ENCODE measurements around the gene STK11IP. TPM values are rescaled to one million over a fixed set of nuclear protein-coding genes. Genes with fewer than 3 reads are reported as not detected.

STK11IP gene
- total and polyA plus RNA-seq, 9 of the 15 experiments (the other 6 are each of a cell fraction or from before 2014, with no cell fraction given) = 0.52 to 21.7 (median 5.6) TPM

DNA sequence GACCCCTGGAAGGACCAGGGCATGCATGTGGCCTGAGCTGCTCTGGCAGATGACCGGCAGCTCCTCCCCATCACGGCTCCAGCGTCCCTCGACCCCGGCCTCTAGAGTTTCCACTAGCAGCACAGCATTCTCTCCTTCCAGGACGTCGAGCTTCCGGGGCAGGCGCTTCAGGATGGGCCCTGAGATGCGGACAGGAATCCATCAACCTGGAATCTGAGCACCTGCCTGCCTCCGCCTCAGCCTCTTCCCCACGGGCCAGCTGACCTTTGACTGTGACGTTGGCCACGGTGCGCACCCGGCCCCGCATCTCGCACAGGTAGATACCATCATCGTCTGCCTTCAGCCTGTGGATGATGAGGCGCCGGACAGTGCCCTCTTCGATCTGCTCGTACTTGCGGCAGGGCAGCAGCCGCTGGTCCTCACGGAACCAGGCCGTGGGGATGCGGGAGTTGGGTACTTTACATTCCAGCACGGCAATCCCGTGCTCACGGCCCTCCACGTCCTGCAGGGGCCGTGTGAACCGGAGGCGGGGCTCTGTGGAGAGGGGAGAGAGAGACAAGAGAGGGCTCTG, 29.8 kb upstream of the STK11IP start:
- Histone ChIP-seq H3K4me2 (ENCODE audit: insufficient read depth, low read length) (no peak overlapping the region), H3K36me3 (ENCODE audit: control insufficient read depth, insufficient read depth, low read length) (peaks cover 8% of the 10 kb centered on the region; the same call in 1 of the 3 replicates), H3K27ac (ENCODE audit: extremely low read depth, low read depth, low read length) (no peak overlapping the region), H2AFZ (ENCODE audit: low read depth, low read length) (no peak overlapping the region), H3K9me1 (ENCODE audit: control insufficient read depth, insufficient read depth, low read length) (no peaks in the 10 kb centered on the region), H3K4me1 (replicated peaks in 1 of 2; ENCODE audit: control insufficient read depth in 2 of 2, insufficient read depth in 2 of 2, low read length in 2 of 2) (peaks cover 8 to 42% of the 10 kb centered on the region in 2 experiments; a peak in 4 of 5 replicates), H3K27me3 (ENCODE audit: control insufficient read depth in 2 of 2, insufficient read depth in 2 of 2, low read length in 2 of 2) (no peaks in the 10 kb centered on the region), H3K79me2 (ENCODE audit: control insufficient read depth, insufficient read depth, low read length) (peaks cover 7% of the 10 kb centered on the region), H3K4me3 (no peak overlapping the region), H3K9ac (ENCODE audit: insufficient read depth in 1 of 2, low read depth in 2 of 2, low read length in 2 of 2) (no peak overlapping the region), H3K9me3 (replicated peaks; ENCODE audit: control insufficient read depth, insufficient read depth, low read depth, low read length) (no peaks in the 10 kb centered on the region), H4K20me1 (replicated peaks; ENCODE audit: control insufficient read depth, insufficient read depth, low read length) (no peaks in the 10 kb centered on the region)
- no TSS peak for BruUV-seq (replicated peaks)
- WGBS (ENCODE audit: insufficient coverage, low coverage, missing lambda C conversion rate) = 84% methylated on average over 26 of the region's 35 CpGs
- ChIA-PET POLR2A (interaction anchor here (2.4 kb wide), 1 partner anchor 9 kb away, joined by 7 read pairs; no protein-coding TSS in a partner anchor), CTCF (ENCODE audit: low intra/inter-chr PET ratio) (no interaction called here)
- TF ChIP-seq TCF7 (IDR thresholded peaks at IDR 0.05; ENCODE audit: borderline replicate concordance) = no peak
- no peak for TF ChIP-seq ZNF140 (CRISPR knock-in tag; IDR thresholded peaks at IDR 0.05)
- TF ChIP-seq ZZZ3 (IDR thresholded peaks at IDR 0.05) = no peak
- no peak for ATAC-seq
- intact Hi-C loops (cut with micrococcal nuclease) (no loop called here), in situ Hi-C loops (cut with MboI) (no loop called here)
- FAIRE-seq = no peak
- DNase-seq (ENCODE audit: extremely low read depth in 1 of 4, low spot score in 3 of 4) = no peak

DNA sequence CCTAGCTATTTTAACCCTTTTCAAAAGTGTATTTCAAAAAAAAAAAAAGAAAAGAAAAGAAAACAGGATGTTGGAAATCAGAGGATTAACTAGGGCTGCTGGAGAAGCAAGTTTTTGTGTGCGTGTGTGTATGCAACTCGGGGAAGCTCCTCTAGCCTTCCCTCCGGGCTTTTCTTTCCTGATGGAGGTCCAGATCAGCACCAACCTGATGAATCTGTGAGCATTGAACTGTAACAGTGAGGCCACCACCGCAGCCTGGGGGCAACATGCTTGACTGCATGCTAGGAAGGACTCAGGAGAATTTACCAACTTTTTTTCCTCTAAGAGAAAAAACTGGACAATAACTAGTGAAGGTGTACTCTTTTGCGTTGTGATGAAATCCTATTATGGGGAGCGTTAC, 28.6 kb upstream of the STK11IP start:
- no peak overlapping the region for H3K4me3 ChIP-seq
- intact Hi-C loops (cut with micrococcal nuclease) = no loop called here
- H3K9me3 ChIP-seq (replicated peaks; ENCODE audit: control insufficient read depth, insufficient read depth, low read depth, low read length) = no peaks in the 10 kb centered on the region
- H3K4me1 ChIP-seq (replicated peaks in 1 of 2; ENCODE audit: control insufficient read depth in 2 of 2, insufficient read depth in 2 of 2, low read length in 2 of 2) = peaks cover 9 to 43% of the 10 kb centered on the region in 2 experiments; a peak in 4 of 5 replicates
- H3K79me2 ChIP-seq (ENCODE audit: control insufficient read depth, insufficient read depth, low read length) = peaks cover 7% of the 10 kb centered on the region
- H3K27ac ChIP-seq (ENCODE audit: extremely low read depth, low read depth, low read length) = no peak overlapping the region
- CTCF ChIA-PET (ENCODE audit: low intra/inter-chr PET ratio) = no interaction called here
- DNase-seq (ENCODE audit: extremely low read depth in 1 of 4, low spot score in 3 of 4) = no peak
- WGBS (ENCODE audit: insufficient coverage, low coverage, missing lambda C conversion rate) = 80% methylated on average over 5 of the region's 6 CpGs
- BruUV-seq (replicated peaks) = no TSS peak
- no peak for ATAC-seq
- no peaks in the 10 kb centered on the region for H3K9me1 ChIP-seq (ENCODE audit: control insufficient read depth, insufficient read depth, low read length)
- H2AFZ ChIP-seq (ENCODE audit: low read depth, low read length) = no peak overlapping the region
- POLR2A ChIA-PET = interaction anchor here (0.6 kb wide), 3 partner anchors 20 to 1639 kb away, joined by 3 to 4 read pairs (median 3); no protein-coding TSS in a partner anchor
- peaks cover 8% of the 10 kb centered on the region; the same call in 1 of the 3 replicates for H3K36me3 ChIP-seq (ENCODE audit: control insufficient read depth, insufficient read depth, low read length)
- no peak overlapping the region for H3K9ac ChIP-seq (ENCODE audit: insufficient read depth in 1 of 2, low read depth in 2 of 2, low read length in 2 of 2)
- FAIRE-seq = no peak
- in situ Hi-C loops (cut with MboI) = no loop called here
- no peaks in the 10 kb centered on the region for H4K20me1 ChIP-seq (replicated peaks; ENCODE audit: control insufficient read depth, insufficient read depth, low read length)
- H3K4me2 ChIP-seq (ENCODE audit: insufficient read depth, low read length) = no peak overlapping the region
- H3K27me3 ChIP-seq (ENCODE audit: control insufficient read depth in 2 of 2, insufficient read depth in 2 of 2, low read length in 2 of 2) = no peaks in the 10 kb centered on the region
- TF ChIP-seq ZNF324 (CRISPR knock-in tag; IDR thresholded peaks at IDR 0.05) (no peak), SMARCE1 (IDR thresholded peaks at IDR 0.05) (no peak), ZNF785 (CRISPR knock-in tag; IDR thresholded peaks at IDR 0.05) (no peak), STAT5B (CRISPR knock-in tag; IDR thresholded peaks at IDR 0.05) (no peak), HLTF (IDR thresholded peaks at IDR 0.05) (no peak), RBM39 (optimal IDR thresholded peaks at IDR 0.05; ENCODE audit: low read depth, low read length) (no peak), NR4A1 (CRISPR knock-in tag; IDR thresholded peaks at IDR 0.05) (no peak), NR4A1 (tag; IDR thresholded peaks at IDR 0.05) (no peak), ZNF586 (CRISPR knock-in tag; conservative IDR thresholded peaks at IDR 0.05) (no peak), ERF (CRISPR knock-in tag; IDR thresholded peaks at IDR 0.05) (no peak)
- TF ChIP-seq, protein P1, sequence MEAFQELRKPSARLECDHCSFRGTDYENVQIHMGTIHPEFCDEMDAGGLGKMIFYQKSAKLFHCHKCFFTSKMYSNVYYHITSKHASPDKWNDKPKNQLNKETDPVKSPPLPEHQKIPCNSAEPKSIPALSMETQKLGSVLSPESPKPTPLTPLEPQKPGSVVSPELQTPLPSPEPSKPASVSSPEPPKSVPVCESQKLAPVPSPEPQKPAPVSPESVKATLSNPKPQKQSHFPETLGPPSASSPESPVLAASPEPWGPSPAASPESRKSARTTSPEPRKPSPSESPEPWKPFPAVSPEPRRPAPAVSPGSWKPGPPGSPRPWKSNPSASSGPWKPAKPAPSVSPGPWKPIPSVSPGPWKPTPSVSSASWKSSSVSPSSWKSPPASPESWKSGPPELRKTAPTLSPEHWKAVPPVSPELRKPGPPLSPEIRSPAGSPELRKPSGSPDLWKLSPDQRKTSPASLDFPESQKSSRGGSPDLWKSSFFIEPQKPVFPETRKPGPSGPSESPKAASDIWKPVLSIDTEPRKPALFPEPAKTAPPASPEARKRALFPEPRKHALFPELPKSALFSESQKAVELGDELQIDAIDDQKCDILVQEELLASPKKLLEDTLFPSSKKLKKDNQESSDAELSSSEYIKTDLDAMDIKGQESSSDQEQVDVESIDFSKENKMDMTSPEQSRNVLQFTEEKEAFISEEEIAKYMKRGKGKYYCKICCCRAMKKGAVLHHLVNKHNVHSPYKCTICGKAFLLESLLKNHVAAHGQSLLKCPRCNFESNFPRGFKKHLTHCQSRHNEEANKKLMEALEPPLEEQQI (IDR thresholded peaks at IDR 0.05) = no peak

Data from K562 (cell line).